MG63 (cell line): ENCODE results near the gene CACNB1. TPM values are rescaled to one million over a fixed set of nuclear protein-coding genes. Genes with fewer than 3 reads are reported as not detected.

ENCODE experiments used
- DNase-seq: peaks from one replicate; pipeline ENCODE4 v3.0.0-alpha.2; 2020
- H3K27me3 ChIP-seq: fragments of 250-450 bp; sonication (Bioruptor Pico); 2 replicates; pipeline ENCODE4 v1.5.1; 2020; ENCODE audit warnings: mild to moderate bottlenecking, moderate library complexity
- H3K36me3 ChIP-seq: fragments of 250-450 bp; sonication (Bioruptor Pico); 2 replicates; pipeline ENCODE4 v1.5.1; 2020; ENCODE audit warnings: mild to moderate bottlenecking, moderate library complexity
- H3K4me3 ChIP-seq: fragments of 250-450 bp; sonication (Bioruptor Pico); 2 replicates; pipeline ENCODE4 v1.5.1; 2020; ENCODE audit warnings: mild to moderate bottlenecking, moderate library complexity
- H3K9me3 ChIP-seq: fragments of 250-450 bp; sonication (Bioruptor Pico); 2 replicates; pipeline ENCODE4 v1.5.1; 2020; ENCODE audit warnings: mild to moderate bottlenecking, moderate library complexity
- total RNA-seq: library from RNA; depleted of rRNA; stranded (reverse); fragments of >200 nt; shearing (Covaris generic); gene quantifications from 2 replicates; pipeline ENCODE4 v1.2.3, GENCODE V29; 2014; ENCODE audit warnings: low replicate concordance

Gene CACNB1
- total RNA-seq, 1 experiment from 2014 or later, result 2.4 TPM

DNA sequence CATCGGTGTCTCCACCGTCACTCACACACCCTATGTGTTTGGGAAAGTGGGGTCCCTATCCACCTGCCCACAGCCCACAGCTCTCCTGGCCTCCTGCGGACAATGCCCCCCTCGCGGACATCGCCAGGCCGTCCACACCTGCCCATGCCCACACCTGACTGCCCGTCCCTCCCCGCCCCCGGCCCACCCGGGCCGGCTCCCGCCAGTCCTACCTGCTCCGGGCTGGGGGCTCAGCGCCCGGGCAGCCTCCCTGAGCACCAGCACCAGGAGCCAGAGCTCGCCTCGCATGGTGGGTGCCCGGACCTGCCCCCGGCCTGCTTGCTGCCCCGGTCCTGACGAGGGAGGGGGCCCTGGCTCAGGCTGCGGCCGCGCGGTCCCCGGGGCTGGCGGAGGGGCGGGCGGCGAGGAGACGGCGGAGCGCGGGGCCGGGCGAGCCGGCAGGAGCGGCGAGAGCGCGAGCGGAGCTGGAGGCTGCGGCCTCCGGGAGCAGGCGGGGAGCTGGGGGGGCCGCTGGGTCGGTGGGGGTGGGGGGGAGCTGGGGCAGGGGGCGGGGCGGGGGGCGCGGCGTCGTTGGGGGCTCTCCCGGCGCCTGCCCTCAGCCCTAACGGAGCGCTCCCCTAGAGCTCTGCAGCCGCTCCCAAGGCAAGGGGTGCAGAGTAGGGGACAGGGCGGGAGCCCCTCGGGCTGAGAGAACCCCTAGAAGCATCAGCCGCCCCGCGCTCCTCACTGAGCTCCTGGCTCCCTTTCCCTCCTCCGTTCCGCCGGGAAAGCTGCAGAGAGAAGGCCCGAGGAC is 46.1 kb downstream of the CACNB1 start, which contains the start of gene PLXDC1:
Gene PLXDC1, minus strand, starts transcription at position 488 of the 793 bp plus-strand sequence. Its CDS starts 200 bp downstream, at position 288.
- no peaks in the 10 kb centered on the region for H3K27me3 ChIP-seq
- H3K36me3 ChIP-seq, result 0 out of 2 replicates have a peak, but pooled peaks cover 2% of the 10 kb centered on the region
- H3K9me3 ChIP-seq, result no peaks in the 10 kb centered on the region
- no peak within 1 kb of the TSS for H3K4me3 ChIP-seq
- no peak for DNase-seq

DNA sequence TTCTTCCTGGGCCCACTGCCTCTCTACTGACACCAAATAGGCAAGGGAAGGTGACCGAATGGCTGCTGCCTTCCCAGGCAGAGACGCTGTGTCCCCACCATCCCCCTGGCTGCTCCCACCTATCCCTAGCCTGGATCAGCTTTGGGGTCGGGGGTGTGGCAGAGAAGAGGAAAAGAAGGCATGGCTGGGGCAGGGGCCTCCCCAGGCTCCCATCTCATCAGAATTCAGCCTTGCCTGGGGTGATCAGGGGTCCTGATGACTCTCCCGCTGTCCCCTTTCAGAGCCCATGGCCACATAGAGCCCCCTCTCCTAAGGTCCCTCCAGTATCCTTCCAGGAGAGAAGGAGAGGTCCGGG is 46.7 kb downstream of the CACNB1 start:
- H3K27me3 ChIP-seq, result no peaks in the 10 kb centered on the region
- no peak overlapping the region for H3K4me3 ChIP-seq
- DNase-seq, result no peak

DNA sequence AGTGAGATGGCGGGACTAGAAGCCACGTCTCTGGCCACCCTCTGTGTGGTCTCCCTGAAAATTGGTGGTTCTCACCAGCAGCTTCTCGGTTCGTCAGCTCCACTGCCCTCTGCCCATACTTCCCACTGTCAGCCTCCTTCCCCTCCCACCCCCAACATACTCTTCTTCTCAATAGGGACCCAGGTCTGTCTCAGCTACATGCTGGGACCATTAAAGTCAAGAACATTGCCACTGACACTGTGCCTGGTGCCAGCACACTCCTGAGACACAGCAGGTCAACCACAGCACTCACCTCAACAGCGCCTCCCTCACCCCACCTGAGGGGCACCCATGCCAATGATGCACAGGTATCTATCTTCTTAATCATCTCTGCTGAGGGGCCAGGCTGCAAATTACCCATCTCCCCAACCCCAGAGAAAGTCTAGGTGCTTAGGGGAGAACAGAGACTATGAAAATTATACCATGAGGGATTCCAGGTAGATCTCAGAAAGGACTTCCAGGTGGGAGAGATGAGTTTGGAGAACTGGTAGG is 47.3 kb downstream of the CACNB1 start:
- H3K9me3 ChIP-seq, result no peaks in the 10 kb centered on the region
- no peak for DNase-seq
- H3K4me3 ChIP-seq, result no peak overlapping the region
- no peaks in the 10 kb centered on the region for H3K27me3 ChIP-seq
- H3K36me3 ChIP-seq, result 0 out of 2 replicates have a peak, but pooled peaks cover 2% of the 10 kb centered on the region

More for the DNA sequence above, 46.7 kb downstream of the CACNB1 start:
- Histone ChIP-seq H3K36me3 (0 out of 2 replicates have a peak, but pooled peaks cover 2% of the 10 kb centered on the region), H3K9me3 (no peaks in the 10 kb centered on the region)

DNA sequence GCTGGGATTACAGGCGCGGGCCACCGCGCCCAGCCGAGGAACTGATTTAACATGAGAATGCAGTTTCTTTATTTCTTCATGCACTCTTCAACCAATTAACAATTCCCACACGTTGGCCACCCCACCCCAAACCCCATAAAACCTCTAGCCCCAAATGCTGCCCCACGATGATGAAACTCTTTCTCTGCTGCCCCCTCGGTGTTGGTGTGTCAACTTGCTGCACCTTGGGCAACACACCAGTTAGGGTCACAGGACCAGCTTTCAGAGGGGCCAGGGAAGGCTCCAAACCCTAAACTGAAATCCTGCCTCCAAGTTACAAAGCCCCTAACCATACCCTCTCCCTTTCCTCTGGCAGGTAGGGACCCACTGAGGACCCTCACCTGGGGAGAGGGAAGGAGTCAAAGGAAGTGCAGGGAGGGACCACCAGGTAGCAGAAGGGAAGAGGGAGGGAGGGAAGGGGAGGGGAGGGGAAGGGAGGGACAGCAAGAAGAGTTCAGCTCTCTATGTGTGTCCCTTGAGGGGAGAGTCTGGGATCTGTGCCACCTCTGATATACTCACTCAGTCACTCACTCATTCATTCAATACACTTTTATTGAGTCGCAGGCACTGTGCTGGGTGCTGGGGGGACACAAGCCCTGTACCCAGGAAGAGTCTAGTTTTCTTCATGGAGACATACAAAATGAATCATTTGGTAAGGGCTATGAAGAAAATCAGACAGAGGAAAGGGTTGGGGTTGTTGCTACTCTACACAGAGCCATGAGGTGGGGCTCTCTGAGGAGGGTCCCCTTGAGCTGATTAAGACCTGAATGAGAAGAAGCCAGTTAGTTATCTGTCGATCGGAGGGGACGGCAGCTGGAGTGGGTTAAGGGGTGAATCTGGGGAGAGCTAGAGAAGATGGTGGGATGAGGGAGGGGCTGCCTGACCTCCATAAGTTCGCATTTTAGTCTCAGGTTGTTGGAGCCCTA is 50.0 kb downstream of the CACNB1 start:
- no peak for DNase-seq
- Histone ChIP-seq H3K4me3 (no peak overlapping the region), H3K27me3 (no peaks in the 10 kb centered on the region), H3K9me3 (no peaks in the 10 kb centered on the region), H3K36me3 (no peaks in the 10 kb centered on the region)

DNA sequence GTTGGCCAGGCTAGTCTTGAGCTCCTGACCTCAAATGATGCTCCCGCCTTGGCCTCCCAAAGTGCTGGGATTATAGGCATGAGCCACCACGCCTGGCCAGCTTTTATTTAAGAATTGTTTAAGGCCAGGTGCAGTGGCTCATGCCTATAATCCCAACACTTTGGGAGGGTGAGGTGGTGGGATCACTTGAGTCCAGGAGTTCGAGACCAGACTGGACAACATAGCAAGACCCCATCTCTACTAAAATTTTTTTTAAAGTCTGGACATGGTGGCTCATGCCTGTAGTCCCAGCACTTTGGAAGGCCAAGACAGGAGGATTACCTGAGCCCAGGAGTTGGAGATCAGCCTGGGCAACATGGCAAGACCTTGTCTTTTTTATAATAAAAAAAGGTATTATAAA is 51.2 kb downstream of the CACNB1 start:
- H3K36me3 ChIP-seq, result no peaks in the 10 kb centered on the region
- H3K27me3 ChIP-seq, result no peaks in the 10 kb centered on the region
- DNase-seq, result no peak
- H3K4me3 ChIP-seq, result no peak overlapping the region
- H3K9me3 ChIP-seq, result no peaks in the 10 kb centered on the region

DNA sequence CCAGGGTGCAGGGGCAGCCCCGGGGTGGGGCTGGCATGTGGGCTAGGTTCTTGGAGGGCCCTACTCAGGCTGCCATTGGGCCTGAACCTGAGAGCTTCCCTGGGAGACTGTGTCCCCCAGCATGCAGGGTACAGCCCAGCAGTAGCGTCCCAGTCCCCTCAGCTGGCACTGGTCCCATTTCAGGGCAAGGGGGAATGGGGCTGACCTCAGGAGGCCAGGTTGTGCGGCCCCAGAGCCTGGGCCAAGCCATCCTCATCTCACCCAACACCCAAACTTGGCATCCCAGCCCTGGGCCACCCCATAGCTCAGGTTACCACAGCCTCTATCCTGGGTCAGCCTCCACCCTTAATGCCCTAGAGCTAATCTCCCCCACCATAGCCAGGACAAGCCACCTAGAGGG is 52.3 kb downstream of the CACNB1 start:
- Histone ChIP-seq H3K36me3 (no peaks in the 10 kb centered on the region), H3K4me3 (no peak overlapping the region), H3K27me3 (no peaks in the 10 kb centered on the region), H3K9me3 (no peaks in the 10 kb centered on the region)
- DNase-seq, result no peak

DNA sequence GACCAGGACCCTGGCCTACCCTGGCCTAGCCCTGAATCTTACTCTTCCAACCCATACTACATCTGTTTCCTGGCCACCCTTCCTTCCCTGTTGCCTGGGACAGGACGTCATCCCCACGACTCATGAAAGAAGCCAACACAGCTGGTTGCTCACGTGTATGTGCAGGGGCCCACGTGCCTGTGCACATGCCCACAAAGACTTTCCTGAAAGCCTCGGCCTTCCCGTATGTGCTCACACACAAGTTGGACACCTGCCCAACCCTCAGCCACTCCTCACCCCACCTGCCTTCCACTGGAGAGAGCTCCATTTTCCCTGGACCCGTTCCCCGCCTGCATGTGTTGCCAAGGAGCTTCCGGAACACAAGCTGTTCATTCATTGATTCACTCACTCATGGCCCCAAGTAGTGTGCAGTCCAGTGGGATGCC is 53.0 kb downstream of the CACNB1 start:
- Histone ChIP-seq H3K4me3 (no peak overlapping the region), H3K36me3 (no peaks in the 10 kb centered on the region), H3K9me3 (no peaks in the 10 kb centered on the region), H3K27me3 (no peaks in the 10 kb centered on the region)
- DNase-seq, result peak; percentile 91

DNA sequence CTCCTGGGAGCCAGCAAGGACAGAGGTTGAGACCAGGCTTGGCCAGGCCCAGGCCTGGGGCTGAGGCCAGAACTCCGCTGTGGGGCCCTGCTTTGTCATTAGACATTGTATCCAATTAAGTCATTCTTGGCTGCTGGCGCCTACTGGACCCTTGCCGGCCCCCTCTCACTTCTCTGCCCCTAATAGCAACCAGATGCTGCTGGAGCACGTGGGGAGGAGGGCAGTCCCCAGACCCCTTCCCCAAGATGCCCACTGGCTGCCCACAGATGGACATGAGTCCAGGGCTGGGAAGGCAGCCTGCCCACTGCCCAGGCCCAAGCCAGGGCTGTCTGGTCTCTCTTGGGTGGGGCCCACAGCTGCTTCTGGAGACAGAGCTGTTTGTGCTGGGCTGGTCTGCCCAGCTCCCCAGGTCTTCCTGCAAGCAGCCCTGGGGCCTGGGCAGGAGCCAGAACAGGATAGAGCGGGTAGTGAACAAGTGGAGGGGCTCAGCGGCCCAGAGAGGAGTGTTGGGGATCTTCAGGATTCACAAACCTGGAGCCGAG is 53.8 kb downstream of the CACNB1 start:
- peak; percentile 75 for DNase-seq
- Histone ChIP-seq H3K9me3 (no peaks in the 10 kb centered on the region), H3K4me3 (no peak overlapping the region), H3K27me3 (no peaks in the 10 kb centered on the region), H3K36me3 (no peaks in the 10 kb centered on the region)

DNA sequence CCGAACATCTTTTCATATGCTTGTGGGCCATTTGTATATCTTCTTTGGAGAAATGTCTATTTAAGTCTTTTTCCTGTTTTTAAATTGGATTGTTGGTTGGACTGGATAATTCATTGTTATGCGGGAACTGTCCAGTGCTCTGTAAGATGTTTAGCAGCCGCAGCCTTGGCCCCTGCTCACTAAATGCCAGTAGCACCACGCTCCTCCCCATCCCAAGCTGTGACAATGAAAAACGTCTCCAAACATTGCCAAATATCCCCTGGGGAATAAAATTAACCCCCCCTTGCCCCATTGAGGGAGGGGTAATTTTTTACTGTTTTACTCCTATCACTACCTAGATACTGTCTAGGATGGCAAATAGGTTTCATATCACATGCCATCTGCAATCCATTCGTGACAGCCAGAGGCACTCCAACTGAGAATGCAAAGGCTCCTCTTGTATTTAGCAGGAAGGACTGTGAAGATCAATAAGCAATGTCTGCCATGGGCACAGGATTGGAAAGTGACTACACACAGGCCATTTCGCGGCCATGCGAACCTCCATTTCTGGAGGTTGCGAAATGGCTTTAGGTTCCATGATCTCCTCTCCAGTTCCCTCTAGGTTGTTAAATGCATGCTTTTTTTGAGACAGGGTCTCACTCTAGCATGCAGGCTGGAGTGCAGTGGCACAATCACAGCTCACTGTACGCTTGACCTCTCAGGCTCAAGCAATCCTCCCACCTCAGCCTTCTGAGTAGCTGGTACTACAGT is 55.4 kb downstream of the CACNB1 start:
- Histone ChIP-seq H3K27me3 (no peaks in the 10 kb centered on the region), H3K36me3 (no peaks in the 10 kb centered on the region), H3K9me3 (no peaks in the 10 kb centered on the region), H3K4me3 (no peak overlapping the region)
- no peak for DNase-seq

DNA sequence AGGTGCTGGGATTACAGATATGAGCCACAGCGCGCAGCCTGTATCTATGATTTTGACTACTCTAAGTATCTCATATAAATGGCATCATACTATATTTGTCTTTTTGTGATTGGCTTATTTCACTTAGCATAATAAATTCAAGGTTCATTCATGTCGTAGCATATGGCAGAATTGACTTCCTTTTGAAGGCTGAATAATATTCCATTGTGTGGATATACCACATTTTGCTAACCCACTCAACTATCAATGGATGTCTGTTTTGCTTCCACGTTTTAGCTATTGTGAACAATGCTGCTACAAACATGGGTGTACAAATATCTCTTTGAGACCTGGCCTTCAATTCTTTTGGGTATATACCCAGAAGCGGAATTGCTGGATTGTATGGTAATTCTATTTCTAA is 56.2 kb downstream of the CACNB1 start:
- no peak for DNase-seq
- Histone ChIP-seq H3K4me3 (no peak overlapping the region), H3K9me3 (no peaks in the 10 kb centered on the region), H3K36me3 (no peaks in the 10 kb centered on the region), H3K27me3 (no peaks in the 10 kb centered on the region)

DNA sequence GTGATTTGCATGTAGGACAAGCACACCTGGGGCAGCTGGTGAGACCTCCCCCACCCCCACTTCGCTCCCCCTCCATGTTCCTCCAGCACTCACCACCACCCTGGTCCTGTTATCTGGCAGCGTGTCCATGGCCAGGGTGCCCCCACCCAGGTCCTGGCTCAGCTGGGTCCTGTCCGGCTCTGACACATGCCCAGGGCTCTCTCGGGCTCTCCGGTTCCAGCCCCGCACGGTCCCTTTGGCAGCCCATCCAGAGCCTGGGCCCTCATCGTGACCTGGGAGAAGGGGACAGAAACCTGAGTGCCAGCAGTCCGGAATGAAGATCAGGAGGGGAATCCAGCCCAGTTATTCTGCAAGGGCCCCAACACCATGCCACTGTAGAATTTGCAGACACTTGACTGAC is 57.9 kb downstream of the CACNB1 start:
- Histone ChIP-seq H3K9me3 (no peaks in the 10 kb centered on the region), H3K4me3 (no peak overlapping the region), H3K27me3 (no peaks in the 10 kb centered on the region), H3K36me3 (no peaks in the 10 kb centered on the region)
- DNase-seq, result no peak

DNA sequence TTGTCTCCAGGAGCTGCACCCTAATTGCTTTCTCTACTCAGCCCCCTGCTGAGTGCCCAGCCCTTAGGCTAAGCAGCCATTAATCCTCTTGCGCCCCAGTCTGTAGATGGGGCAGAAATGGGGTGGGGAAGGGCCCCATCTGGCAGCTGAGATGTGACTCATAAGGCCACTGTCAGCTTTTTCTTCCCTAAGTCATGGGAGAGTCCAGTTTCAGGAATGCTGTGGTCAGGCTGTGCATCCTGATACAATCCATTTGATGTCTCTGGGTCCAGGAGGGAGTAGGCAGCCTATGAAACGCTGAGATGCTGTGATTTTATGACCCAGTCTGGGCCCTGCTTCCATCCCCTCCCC is 58.3 kb downstream of the CACNB1 start:
- Histone ChIP-seq H3K4me3 (no peak overlapping the region), H3K9me3 (no peaks in the 10 kb centered on the region), H3K27me3 (no peaks in the 10 kb centered on the region), H3K36me3 (no peaks in the 10 kb centered on the region)
- DNase-seq, result peak; percentile 56

DNA sequence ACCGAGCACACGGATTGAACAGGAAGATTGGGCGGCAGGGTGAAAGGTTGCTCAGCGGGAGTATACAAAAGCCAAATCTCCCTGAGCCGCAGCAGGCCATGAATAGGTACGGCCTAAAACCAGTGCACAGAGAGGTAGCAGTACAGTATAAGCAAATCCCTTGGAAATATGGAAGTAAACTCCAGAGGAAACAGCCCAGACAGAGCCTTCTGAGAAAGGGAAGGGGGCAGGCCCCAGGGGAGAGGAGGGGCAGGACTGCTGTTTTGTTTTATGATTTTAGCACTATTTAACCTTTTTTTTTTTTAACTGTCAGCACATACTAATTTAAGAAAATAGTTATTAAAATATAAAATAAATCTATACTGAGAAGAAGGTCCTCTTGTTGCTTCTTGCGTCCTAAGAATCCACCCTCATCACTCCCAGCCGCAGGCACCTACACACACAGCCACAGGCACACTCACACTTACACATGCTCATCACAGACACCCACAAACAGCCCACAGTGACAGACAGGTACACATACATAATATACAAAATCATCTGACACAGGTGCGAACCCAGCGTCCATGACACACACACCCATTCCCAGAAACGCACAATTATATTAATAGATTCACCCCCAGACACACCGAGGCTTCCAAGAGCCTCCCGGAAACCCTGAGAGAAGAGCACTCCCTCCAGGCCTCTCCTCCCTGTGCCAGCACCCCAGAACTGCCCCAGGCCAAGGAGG is 58.9 kb downstream of the CACNB1 start:
- Histone ChIP-seq H3K9me3 (no peaks in the 10 kb centered on the region), H3K4me3 (no peak overlapping the region), H3K36me3 (no peaks in the 10 kb centered on the region), H3K27me3 (no peaks in the 10 kb centered on the region)
- no peak for DNase-seq

DNA sequence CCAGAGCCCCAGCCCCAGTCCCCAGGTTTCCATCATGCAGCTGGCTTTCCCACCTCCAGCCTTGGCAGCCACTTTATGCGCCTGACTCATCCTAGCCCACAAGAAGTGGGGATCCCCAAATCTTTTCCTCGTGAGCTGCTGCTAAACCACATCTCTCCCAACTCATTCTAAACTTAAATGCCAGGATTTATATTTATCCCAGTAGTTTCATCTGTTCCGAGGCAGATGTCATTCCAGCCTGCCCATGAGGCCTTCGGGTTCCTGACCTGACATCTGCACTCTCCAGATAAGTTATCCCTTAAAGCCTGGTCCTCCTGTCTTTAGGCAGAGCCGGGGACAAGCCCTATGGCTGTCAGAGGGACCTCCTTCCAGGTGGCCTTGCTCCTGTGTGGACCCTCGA is 62.6 kb downstream of the CACNB1 start:
- H3K9me3 ChIP-seq, result no peaks in the 10 kb centered on the region
- no peak overlapping the region for H3K4me3 ChIP-seq
- no peaks in the 10 kb centered on the region for H3K36me3 ChIP-seq
- H3K27me3 ChIP-seq, result no peaks in the 10 kb centered on the region
- no peak for DNase-seq

DNA sequence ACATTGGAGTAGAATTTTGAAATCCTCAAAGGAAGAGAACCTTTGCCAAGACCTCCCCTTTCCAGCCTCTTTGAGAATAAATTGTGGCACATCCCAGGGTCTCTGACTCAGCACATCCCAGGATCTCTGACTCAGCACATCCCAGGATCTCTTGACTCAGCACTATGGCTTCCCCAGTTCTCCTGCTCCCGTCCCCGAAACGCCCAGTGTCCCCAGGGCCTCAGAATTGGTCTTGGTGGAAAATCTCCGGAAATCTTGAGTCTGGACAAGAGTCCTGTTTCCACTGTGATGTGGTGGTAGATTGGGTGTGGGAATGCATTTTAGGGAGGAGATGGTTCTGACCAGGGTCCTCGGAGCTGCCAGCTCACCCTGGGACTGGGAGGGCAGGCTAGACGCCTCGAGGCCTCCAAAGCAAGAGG is 65.3 kb downstream of the CACNB1 start:
- H3K36me3 ChIP-seq, result no peaks in the 10 kb centered on the region
- no peak overlapping the region for H3K4me3 ChIP-seq
- no peaks in the 10 kb centered on the region for H3K27me3 ChIP-seq
- H3K9me3 ChIP-seq, result no peaks in the 10 kb centered on the region
- peak; percentile 73 for DNase-seq

DNA sequence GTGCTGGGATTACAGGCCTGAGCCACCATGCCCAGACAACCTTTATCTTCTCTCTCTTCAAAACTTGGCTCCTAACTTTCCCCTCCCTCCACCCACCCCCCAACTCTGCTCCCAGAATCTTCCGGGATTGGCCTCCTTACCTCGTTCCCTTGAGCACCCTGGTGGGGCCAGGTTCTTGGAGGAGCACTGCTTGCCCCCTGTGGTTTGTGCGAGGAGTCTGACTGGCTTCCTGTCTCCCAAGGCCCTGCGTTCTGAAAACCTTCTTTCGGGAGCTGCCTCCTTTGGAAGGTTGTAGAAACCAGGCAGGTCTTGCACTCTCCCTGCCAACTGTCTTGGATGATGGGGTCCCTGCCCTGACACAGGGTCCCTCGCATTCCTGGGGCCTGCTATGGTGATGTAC is 65.9 kb downstream of the CACNB1 start:
- Histone ChIP-seq H3K9me3 (no peaks in the 10 kb centered on the region), H3K4me3 (no peak overlapping the region)
- DNase-seq, result no peak

More for the DNA sequence above, 65.9 kb downstream of the CACNB1 start:
- no peaks in the 10 kb centered on the region for H3K27me3 ChIP-seq
- no peaks in the 10 kb centered on the region for H3K36me3 ChIP-seq
